ENCODE data around the gene PCNT. TPM values are rescaled to one million over a fixed set of nuclear protein-coding genes. Genes with fewer than 3 reads are reported as not detected.

The PCNT gene
- total and polyA plus RNA-seq, 9 of the 15 experiments (the other 6 are each of a cell fraction or from before 2014, with no cell fraction given): 9.1 to 53.5 (median 31.3) TPM

DNA sequence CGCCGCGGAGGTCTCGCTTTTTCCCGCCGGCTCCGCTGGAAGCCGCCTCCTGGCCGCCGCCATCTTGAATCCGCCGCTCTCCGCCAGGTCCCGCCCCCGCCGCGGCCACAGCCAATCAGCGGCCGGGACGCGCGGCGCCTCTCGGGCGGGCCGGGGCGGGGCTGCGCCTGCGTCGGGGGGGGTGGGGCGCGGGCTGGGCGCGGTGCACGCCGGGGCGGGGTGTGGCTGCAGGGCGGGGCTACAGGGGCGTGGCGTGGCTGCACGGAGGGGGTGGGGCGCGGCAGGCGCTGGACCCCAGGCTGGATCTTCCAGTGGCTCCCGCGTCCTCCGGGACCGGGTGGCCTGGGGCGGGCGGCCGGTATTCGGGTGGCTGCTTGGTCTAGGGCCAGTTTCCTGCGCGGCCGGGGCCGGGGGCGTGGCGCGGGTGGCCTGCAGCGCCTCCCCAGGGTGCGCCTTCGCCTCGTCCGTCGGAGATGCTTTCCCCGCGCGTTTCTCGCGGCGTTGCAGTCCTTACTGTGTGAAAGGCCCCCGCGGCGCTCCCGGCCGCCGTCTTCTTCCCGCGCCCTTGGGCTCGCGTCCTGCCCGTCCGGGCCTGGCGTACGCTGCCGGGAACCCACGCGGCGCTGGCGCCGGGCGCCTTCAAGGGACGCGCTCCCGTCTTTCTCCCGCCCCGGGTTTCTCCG lies 575 bp downstream of the PCNT start (continued):
- TF ChIP-seq TAF9B (IDR thresholded peaks at IDR 0.05; ENCODE audit: partially characterized antibody): no peak
- TF ChIP-seq, protein P1, sequence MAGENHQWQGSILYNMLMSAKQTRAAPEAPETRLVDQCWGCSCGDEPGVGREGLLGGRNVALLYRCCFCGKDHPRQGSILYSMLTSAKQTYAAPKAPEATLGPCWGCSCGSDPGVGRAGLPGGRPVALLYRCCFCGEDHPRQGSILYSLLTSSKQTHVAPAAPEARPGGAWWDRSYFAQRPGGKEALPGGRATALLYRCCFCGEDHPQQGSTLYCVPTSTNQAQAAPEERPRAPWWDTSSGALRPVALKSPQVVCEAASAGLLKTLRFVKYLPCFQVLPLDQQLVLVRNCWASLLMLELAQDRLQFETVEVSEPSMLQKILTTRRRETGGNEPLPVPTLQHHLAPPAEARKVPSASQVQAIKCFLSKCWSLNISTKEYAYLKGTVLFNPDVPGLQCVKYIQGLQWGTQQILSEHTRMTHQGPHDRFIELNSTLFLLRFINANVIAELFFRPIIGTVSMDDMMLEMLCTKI (IDR thresholded peaks at IDR 0.05; ENCODE audit: partially characterized antibody): no peak
- no peak for TF ChIP-seq ZNF354B (CRISPR knock-in tag; IDR thresholded peaks at IDR 0.05)
- no peak for TF ChIP-seq FOXK2 (conservative IDR thresholded peaks at IDR 0.05 in 1 of 2, IDR thresholded peaks at IDR 0.05 in 1 of 2; ENCODE audit: low read depth in 2 of 2)
- TF ChIP-seq, protein P2, sequence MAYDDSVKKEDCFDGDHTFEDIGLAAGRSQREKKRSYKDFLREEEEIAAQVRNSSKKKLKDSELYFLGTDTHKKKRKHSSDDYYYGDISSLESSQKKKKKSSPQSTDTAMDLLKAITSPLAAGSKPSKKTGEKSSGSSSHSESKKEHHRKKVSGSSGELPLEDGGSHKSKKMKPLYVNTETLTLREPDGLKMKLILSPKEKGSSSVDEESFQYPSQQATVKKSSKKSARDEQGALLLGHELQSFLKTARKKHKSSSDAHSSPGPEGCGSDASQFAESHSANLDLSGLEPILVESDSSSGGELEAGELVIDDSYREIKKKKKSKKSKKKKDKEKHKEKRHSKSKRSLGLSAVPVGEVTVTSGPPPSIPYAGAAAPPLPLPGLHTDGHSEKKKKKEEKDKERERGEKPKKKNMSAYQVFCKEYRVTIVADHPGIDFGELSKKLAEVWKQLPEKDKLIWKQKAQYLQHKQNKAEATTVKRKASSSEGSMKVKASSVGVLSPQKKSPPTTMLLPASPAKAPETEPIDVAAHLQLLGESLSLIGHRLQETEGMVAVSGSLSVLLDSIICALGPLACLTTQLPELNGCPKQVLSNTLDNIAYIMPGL (CRISPR knock-in tag; IDR thresholded peaks at IDR 0.05): no peak
- peak; percentile 76 for TF ChIP-seq FUS (optimal IDR thresholded peaks at IDR 0.05; ENCODE audit: low read depth, low read length)
- TF ChIP-seq ARID2 (IDR thresholded peaks at IDR 0.05): no peak
- TF ChIP-seq KLF10 (CRISPR knock-in tag; IDR thresholded peaks at IDR 0.05): no peak
- peak; percentile 35; the same call in 1 of the 2 replicates for TF ChIP-seq CREM (IDR thresholded peaks at IDR 0.05; ENCODE audit: low read depth)
- no peak for TF ChIP-seq TEAD4 (IDR thresholded peaks at IDR 0.05; ENCODE audit: low read length)
- TF ChIP-seq TEAD4 (CRISPR knock-in tag; IDR thresholded peaks at IDR 0.05; ENCODE audit: borderline replicate concordance): no peak
- TF ChIP-seq IRF2 (CRISPR knock-in tag; IDR thresholded peaks at IDR 0.05): no peak
- 0 out of 2 replicates have a peak, but pooled peaks have one; percentile 19 for TF ChIP-seq ZNF830 (CRISPR knock-in tag; IDR thresholded peaks at IDR 0.05)
- TF ChIP-seq TEAD1 (CRISPR knock-in tag; IDR thresholded peaks at IDR 0.05): 0 out of 4 replicates have a peak, but pooled peaks of 1 of the 2 experiments have one; percentile 38
- no peak for TF ChIP-seq ZNF561 (CRISPR knock-in tag; conservative IDR thresholded peaks at IDR 0.05)
- TF ChIP-seq ZNF668 (CRISPR knock-in tag; IDR thresholded peaks at IDR 0.05): no peak
- TF ChIP-seq IFI16 (CRISPR knock-in tag; IDR thresholded peaks at IDR 0.05): no peak
- TF ChIP-seq BDP1 (IDR thresholded peaks at IDR 0.05; ENCODE audit: insufficient read depth, insufficient read length): no peak
- TF ChIP-seq, protein P3, sequence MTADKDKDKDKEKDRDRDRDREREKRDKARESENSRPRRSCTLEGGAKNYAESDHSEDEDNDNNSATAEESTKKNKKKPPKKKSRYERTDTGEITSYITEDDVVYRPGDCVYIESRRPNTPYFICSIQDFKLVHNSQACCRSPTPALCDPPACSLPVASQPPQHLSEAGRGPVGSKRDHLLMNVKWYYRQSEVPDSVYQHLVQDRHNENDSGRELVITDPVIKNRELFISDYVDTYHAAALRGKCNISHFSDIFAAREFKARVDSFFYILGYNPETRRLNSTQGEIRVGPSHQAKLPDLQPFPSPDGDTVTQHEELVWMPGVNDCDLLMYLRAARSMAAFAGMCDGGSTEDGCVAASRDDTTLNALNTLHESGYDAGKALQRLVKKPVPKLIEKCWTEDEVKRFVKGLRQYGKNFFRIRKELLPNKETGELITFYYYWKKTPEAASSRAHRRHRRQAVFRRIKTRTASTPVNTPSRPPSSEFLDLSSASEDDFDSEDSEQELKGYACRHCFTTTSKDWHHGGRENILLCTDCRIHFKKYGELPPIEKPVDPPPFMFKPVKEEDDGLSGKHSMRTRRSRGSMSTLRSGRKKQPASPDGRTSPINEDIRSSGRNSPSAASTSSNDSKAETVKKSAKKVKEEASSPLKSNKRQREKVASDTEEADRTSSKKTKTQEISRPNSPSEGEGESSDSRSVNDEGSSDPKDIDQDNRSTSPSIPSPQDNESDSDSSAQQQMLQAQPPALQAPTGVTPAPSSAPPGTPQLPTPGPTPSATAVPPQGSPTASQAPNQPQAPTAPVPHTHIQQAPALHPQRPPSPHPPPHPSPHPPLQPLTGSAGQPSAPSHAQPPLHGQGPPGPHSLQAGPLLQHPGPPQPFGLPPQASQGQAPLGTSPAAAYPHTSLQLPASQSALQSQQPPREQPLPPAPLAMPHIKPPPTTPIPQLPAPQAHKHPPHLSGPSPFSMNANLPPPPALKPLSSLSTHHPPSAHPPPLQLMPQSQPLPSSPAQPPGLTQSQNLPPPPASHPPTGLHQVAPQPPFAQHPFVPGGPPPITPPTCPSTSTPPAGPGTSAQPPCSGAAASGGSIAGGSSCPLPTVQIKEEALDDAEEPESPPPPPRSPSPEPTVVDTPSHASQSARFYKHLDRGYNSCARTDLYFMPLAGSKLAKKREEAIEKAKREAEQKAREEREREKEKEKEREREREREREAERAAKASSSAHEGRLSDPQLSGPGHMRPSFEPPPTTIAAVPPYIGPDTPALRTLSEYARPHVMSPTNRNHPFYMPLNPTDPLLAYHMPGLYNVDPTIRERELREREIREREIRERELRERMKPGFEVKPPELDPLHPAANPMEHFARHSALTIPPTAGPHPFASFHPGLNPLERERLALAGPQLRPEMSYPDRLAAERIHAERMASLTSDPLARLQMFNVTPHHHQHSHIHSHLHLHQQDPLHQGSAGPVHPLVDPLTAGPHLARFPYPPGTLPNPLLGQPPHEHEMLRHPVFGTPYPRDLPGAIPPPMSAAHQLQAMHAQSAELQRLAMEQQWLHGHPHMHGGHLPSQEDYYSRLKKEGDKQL (CRISPR knock-in tag; IDR thresholded peaks at IDR 0.05; ENCODE audit: borderline replicate concordance): no peak
